Measurements from ENCODE around the gene CASZ1.

The CASZ1 gene, protein sequence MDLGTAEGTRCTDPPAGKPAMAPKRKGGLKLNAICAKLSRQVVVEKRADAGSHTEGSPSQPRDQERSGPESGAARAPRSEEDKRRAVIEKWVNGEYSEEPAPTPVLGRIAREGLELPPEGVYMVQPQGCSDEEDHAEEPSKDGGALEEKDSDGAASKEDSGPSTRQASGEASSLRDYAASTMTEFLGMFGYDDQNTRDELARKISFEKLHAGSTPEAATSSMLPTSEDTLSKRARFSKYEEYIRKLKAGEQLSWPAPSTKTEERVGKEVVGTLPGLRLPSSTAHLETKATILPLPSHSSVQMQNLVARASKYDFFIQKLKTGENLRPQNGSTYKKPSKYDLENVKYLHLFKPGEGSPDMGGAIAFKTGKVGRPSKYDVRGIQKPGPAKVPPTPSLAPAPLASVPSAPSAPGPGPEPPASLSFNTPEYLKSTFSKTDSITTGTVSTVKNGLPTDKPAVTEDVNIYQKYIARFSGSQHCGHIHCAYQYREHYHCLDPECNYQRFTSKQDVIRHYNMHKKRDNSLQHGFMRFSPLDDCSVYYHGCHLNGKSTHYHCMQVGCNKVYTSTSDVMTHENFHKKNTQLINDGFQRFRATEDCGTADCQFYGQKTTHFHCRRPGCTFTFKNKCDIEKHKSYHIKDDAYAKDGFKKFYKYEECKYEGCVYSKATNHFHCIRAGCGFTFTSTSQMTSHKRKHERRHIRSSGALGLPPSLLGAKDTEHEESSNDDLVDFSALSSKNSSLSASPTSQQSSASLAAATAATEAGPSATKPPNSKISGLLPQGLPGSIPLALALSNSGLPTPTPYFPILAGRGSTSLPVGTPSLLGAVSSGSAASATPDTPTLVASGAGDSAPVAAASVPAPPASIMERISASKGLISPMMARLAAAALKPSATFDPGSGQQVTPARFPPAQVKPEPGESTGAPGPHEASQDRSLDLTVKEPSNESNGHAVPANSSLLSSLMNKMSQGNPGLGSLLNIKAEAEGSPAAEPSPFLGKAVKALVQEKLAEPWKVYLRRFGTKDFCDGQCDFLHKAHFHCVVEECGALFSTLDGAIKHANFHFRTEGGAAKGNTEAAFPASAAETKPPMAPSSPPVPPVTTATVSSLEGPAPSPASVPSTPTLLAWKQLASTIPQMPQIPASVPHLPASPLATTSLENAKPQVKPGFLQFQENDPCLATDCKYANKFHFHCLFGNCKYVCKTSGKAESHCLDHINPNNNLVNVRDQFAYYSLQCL (N-terminal part only)

DNA sequence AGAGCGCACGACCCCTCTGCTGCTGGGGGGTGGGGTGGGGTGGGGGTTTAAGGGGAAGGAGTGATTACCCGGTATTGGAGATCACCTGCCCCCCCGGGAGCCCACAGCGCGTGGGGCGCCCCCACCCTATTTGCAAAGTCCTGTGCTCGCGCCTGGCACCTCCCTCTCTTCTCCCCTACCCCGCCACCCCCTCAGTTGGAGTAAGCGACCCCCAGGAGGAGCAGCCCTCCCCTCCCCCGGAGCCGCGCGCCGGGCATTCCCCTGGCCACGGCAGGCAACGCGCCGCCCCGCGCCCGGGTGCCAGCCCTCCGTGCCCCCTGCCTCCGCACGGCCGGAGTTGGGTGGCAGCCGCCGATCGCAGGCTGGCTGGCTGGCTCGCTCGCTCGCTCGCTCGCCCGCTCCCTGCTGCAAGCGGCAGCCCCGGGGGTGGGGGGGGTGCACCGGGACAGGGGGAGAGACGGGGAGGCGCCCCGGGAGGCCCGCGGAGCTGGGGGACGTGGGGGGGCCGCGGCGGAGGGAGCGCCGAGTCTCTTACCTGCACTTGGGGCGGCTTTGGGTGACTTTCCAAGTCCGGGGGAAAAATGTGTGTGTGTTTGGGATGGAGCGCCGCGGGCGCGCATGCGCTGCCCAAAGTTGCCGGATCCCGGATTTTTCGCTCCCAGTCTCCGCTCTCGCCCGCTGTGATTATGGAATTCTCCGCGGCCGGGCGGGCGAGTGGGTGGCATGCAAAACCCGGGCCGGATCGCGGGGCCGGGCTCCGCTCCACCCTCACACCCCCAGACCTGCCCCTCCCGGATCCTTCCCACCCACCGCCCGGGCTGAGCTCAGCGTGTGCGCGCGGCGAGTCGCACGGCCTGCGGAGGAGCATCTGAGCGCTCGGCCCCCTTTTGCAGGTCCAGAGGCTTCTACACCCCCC is at the start of gene CASZ1:
CASZ1 (minus strand) TSS at position 618 of the 916 bp plus-strand sequence. CDS start 102,757 bp downstream, outside the sequence.
- in situ Hi-C loops (cut with HindIII; ENCODE audit: low pct_ligation_motif_present, low sequenced_read_pairs), result no loop called here
- TF ChIP-seq, protein P1, sequence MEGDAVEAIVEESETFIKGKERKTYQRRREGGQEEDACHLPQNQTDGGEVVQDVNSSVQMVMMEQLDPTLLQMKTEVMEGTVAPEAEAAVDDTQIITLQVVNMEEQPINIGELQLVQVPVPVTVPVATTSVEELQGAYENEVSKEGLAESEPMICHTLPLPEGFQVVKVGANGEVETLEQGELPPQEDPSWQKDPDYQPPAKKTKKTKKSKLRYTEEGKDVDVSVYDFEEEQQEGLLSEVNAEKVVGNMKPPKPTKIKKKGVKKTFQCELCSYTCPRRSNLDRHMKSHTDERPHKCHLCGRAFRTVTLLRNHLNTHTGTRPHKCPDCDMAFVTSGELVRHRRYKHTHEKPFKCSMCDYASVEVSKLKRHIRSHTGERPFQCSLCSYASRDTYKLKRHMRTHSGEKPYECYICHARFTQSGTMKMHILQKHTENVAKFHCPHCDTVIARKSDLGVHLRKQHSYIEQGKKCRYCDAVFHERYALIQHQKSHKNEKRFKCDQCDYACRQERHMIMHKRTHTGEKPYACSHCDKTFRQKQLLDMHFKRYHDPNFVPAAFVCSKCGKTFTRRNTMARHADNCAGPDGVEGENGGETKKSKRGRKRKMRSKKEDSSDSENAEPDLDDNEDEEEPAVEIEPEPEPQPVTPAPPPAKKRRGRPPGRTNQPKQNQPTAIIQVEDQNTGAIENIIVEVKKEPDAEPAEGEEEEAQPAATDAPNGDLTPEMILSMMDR (IDR thresholded peaks at IDR 0.05; ENCODE audit: low read depth, low read length, missing control alignments), result no peak
- peak within 1 kb of the TSS; percentile 54 for H3K4me3 ChIP-seq (ENCODE audit: low read depth, low read length)
- peak; percentile 71 for DNase-seq
- H3K36me3 ChIP-seq (replicated peaks), result no peaks in the 10 kb centered on the region
- peaks cover 47% of the 10 kb centered on the region for H3K27me3 ChIP-seq (replicated peaks)
- no peak within 1 kb of the TSS for H3K27ac ChIP-seq

DNA sequence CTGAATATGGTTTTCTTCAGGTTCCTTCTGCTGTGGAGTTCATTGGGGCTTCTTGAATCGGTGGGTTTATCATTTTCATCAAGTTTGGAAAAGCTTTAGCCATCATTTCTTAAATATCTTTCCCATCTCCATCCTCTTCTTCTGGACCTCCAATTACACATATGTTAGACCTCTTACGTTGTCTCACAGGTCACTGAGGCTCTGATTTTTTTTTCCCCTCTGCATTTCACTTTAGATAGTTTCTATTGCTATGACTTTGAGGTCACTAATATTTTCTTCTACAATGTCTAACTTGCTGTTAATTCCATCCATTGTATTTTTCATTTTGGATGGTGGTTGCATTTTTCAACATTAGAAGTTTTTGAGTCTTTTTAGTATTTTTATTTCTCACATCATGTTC is 47.3 kb upstream of the CASZ1 start:
- TF ChIP-seq, protein P1 (IDR thresholded peaks at IDR 0.05; ENCODE audit: low read depth, low read length, missing control alignments), result no peak
- in situ Hi-C loops (cut with HindIII; ENCODE audit: low pct_ligation_motif_present, low sequenced_read_pairs), result no loop called here
- H3K27me3 ChIP-seq (replicated peaks), result no peaks in the 10 kb centered on the region
- H3K36me3 ChIP-seq (replicated peaks), result no peaks in the 10 kb centered on the region
- H3K4me3 ChIP-seq (ENCODE audit: low read depth, low read length), result no peak overlapping the region
- H3K27ac ChIP-seq, result no peak overlapping the region
- DNase-seq, result no peak

DNA sequence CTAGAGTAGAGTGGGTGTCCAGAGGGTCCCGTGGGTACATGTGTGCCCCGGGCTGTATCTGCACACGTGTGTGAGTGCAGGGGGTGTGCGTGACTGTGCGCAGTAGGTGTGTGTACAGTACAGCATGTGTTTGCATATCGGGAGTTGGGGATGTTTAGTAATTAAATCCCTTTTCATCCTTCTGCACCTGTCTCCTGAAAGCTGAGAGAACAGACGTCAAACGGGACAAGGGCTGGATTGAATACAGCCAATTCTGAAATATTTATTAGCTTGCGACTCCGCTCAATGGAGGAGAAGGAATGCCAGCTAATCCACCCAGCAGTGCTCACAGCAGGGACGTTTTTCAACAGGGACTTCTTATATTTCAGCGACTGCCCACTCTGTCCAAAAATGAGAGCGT is 44.7 kb upstream of the CASZ1 start:
- H3K27me3 ChIP-seq (replicated peaks), result peaks cover 7% of the 10 kb centered on the region
- in situ Hi-C loops (cut with HindIII; ENCODE audit: low pct_ligation_motif_present, low sequenced_read_pairs), result no loop called here

DNA sequence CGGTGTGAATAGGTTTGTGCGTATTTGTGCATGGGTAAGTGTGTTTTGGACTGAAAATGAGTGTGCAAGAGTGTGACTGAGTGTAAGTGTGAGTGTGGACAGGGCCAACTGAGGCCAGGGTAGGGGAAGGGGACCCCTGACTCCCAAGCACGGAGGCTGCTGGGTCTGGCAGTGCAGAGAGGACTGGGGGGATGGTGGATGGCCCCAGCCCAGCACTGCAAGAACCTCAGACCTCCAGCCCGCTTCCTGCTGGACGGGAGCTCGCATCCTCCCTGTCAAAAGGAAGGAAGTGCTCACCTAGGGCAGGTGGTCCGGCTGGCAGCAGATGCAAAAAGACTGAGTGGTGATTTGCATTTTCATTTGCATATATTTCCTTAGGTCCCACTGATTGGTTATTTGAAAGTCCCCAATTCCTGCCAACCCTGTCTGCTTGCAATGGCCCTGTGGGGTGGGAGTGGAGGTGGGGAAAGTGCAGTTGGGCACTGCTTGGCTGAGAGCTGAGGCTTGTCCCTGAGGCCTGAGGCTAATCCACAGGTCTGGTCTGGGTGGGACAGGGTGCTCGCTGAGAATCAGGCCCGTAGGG is 42.8 kb upstream of the CASZ1 start:
- H3K4me3 ChIP-seq (ENCODE audit: low read depth, low read length), result no peak overlapping the region
- no peaks in the 10 kb centered on the region for H3K36me3 ChIP-seq (replicated peaks)
- in situ Hi-C loops (cut with HindIII; ENCODE audit: low pct_ligation_motif_present, low sequenced_read_pairs), result no loop called here
- H3K27me3 ChIP-seq (replicated peaks), result peaks cover 20% of the 10 kb centered on the region
- TF ChIP-seq, protein P1 (IDR thresholded peaks at IDR 0.05; ENCODE audit: low read depth, low read length, missing control alignments), result no peak
- DNase-seq, result no peak
- no peak overlapping the region for H3K27ac ChIP-seq

More for the DNA sequence above, 44.7 kb upstream of the CASZ1 start:
- H3K36me3 ChIP-seq (replicated peaks), result no peaks in the 10 kb centered on the region
- no peak overlapping the region for H3K4me3 ChIP-seq (ENCODE audit: low read depth, low read length)
- H3K27ac ChIP-seq, result no peak overlapping the region
- TF ChIP-seq, protein P1 (IDR thresholded peaks at IDR 0.05; ENCODE audit: low read depth, low read length, missing control alignments), result no peak
- DNase-seq, result no peak
